Myocyte (in vitro differentiated cells): Measurements from ENCODE around the gene IL13. TPM values are rescaled to one million over a fixed set of nuclear protein-coding genes. Genes with fewer than 3 reads are reported as not detected.
"Not testable (repeated sequence)": the region's sequence is repeated elsewhere in the genome, so short reads cannot be mapped to it uniquely, and the experiment has no call there.

Source experiments
- DNase-seq: peaks from one replicate; pipeline ENCODE4 v3.0.0-alpha.2; 2012; ENCODE audit warnings: low read depth
- polyA plus RNA-seq: library from polyadenylated mRNA; unstranded; fragments of >200 nt; gene quantifications from one replicate; pipeline ENCODE4 v1.2.1, GENCODE V29; 2012; ENCODE audit warnings: missing spikeins
- total RNA-seq: library from RNA; depleted of rRNA; stranded (reverse); fragments of >200 nt; gene quantifications from 2 replicates; pipeline ENCODE4 v1.2.3, GENCODE V29; 2014

The IL13 gene
- total RNA-seq, result not detected in 2 replicates
- polyA plus RNA-seq, result not detected

DNA sequence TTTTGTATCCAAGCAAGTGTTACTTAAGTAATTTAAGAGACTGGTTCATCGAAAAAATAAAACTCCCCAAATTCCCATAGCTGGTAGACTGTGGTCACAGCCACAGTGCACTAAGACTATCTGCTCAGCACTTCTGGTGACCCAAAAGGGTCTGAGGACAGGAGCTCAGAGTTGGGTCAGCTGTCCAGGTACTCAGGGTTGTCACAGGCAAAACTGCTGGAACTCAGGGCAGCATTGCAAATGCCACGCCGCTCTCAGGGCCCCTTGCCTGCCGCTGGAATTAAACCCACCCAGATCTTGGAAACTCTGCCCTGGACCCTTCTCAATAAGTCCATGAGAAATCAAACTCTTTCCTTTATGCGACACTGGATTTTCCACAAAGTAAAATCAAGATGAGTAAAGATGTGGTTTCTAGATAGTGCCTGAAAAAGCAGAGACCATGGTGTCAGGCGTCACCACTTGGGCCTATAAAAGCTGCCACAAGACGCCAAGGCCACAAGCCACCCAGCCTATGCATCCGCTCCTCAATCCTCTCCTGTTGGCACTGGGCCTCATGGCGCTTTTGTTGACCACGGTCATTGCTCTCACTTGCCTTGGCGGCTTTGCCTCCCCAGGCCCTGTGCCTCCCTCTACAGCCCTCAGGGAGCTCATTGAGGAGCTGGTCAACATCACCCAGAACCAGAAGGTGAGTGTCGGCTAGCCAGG lies at the start of gene IL13:
IL13 (plus strand) TSS at position 498 of the 705 bp plus-strand sequence; CDS start at position 512, 14 bp downstream.
- no peak for DNase-seq

DNA sequence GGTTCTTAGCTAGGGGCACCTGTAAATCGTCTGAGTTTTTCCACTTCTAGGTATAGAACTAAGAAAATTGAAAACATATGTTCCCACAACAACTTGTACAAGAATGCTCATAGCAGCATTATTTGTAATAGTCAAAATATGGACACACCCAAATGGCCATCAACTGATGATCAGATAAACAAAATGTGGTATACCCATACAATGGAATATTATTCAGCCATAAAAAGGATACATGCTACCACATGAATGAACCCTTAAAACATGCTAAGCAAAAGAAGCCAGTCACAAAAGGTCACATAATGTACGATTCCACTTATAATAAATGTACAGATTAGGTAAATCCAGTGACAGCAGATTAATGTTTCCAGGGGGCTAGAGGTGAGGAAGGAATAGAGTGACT lies 46.0 kb upstream of the IL13 start:
- DNase-seq, result no peak

DNA sequence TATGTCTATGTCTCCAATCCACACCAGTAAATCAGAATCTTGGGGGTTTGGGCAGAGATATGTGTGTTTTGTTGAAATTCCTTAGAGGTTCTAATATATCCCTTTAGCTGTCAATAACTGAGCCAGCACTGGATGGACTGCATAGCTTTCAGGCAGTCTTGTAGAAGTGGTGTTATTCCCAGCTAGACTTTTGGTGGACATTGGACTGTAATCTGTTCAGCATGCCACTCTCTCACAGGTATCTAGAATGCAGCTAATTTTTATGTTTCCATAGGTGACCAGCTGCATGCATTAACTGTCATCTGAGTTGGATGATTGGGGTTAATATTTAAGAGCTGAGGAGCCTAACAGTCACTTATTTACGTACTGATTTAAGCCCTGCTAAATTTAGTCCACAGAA lies 45.1 kb upstream of the IL13 start:
- DNase-seq, result no peak

DNA sequence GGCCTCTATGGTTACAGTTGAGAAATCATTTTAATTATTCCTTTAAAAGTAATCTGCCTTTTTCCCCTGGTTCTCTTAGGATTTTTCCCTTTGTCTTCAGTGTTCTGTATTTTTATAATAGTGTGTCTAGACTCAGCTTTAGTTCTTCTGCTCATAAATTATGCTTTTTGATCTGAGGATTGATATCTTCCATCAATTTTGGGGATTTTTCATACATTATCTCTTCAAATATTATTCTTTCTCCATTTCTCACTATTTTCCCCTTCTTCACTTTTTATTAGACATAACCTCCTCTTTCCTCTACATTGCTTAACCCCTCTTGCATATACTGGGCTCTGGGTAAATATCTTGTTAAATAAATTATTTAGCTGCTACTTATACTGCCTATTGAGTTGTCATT lies 36.3 kb upstream of the IL13 start:
- DNase-seq, result no peak

DNA sequence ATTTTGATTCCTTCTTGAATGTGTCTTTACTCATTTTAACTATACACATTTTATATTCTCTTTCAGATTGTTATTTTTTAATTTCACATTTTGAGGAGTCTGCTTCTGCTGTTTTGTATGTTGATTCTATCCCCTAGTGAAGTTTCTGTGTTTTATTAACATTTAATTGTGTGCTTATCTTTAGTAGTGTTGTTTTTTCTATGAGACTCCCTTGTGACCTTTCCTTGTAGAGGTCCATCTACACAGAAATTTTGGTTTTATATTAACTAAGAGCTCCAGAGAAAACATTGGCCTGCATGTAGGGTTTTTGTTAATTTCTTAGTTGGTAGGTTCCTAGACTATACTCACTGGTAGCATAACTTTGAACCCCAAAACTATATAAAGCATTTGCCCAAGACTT lies 35.4 kb upstream of the IL13 start:
- no peak for DNase-seq

DNA sequence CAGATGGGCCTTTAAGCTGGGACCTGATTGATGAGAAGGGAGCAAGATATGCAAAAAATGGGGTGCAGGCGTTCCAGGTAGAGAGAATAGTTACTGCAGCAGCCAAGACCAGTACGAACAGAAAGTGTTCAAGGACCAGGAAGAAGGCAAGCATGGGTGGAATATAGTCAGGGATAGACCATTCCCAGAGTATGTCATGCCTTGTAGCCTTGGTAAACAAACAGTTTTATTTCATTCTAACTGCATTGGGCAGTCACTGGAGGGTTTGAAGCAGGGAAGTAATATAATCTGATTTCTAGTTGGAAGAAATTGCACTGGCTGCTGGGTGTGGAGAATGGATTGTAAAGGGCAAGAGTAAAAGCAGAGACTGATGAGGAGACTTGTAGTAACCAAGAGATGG lies 30.5 kb upstream of the IL13 start:
- DNase-seq, result no peak

DNA sequence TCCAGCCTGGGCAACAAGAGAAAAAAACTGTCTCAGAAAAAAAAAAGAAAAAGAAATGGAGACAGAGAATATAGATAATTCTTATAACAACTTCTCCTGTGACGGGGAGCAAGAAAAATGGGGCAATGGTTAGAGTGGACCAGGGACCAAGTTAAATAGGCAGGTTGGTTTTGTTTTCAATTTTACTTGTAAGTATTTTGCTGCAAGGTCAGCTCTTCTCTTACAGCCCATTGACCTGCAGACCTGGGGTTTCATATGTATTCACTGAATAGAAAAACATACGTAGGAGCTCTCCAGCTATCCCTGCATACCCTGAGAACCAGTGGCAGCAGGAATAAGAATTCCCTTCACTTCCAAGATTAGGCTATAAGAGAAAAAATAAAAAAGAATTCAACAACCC lies 29.2 kb upstream of the IL13 start:
- no peak for DNase-seq

DNA sequence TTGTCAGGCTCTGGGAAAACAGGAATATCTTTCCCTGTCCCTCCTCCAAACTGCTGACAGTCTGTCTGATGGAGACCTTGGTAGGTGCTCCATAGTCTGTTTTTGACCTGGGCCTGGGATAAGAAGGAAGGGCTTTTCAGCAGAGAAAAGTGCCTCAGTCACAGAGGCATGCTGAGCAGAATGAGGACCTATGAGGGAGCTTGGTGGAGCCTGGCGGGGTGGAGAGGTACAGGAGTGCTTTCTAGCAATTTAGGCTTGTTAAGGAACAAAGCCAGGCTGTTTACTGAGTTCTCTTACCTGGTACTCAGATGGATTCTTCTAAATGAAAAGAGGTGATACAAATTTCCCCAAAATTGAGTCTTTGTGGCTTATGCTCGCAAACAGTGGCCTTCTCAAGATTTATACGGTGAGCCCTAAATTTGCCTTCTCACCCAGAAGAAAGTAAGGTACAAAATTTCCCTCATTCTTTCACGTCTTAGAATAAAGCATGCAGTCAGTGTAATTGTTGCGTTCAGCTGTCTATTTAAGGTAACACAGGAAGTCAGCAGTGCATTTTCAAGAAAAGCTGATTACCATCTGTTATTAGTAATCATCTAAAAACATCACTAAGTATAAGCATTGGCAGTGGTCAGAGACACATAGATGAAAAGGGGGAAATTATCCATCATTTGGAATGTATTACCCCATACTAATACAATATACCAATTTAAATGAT lies 28.6 kb upstream of the IL13 start:
- DNase-seq, result no peak

DNA sequence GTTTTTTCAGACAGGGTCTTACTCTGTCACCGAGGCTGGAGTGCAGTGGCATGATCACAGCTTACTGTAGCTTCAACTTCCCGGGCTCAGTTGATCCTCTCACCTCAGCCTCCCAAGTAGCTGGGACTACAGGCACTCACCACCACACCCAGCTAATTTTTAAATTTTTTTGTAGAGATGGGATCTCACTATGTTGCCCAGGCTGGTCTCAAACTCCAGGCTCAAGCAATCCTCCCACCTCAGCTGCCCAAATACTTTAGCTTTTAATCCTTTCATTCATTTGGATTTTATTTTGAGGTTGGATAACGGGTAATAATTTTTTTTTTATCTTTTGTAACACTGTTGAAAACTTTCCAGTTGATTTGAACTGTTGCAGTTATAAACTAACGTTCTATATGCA lies 24.4 kb upstream of the IL13 start:
- DNase-seq, result not testable (repeated sequence)

DNA sequence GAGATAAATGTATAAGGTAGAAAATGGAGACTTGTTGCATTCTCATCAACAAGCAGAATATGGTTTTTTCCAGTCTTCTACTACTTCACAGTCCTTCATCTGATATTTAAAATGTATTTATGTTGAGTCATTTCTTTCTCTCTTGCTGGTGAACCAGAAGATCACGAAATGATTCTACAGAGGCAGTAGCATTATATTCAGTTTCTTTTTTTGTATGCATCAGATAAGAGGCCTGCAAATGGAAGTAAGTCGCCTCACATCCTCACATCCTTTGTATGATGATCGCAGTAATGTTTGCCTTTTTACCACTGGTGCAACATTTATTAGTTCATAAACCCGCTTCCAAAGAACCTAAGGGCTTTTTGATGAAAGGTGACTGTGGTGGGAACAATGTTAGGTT lies 22.1 kb upstream of the IL13 start:
- no peak for DNase-seq

DNA sequence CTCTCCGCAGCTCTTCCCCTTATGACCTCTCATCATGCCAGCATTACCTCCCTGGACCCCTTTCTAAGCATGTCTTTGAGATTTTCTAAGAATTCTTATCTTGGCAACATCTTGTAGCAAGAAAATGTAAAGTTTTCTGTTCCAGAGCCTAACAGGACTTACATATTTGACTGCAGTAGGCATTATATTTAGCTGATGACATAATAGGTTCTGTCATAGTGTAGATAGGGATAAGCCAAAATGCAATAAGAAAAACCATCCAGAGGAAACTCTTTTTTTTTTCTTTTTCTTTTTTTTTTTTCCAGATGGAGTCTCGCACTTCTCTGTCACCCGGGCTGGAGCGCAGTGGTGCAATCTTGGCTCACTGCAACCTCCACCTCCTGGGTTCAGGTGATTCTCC lies 20.7 kb upstream of the IL13 start:
- DNase-seq, result no peak

DNA sequence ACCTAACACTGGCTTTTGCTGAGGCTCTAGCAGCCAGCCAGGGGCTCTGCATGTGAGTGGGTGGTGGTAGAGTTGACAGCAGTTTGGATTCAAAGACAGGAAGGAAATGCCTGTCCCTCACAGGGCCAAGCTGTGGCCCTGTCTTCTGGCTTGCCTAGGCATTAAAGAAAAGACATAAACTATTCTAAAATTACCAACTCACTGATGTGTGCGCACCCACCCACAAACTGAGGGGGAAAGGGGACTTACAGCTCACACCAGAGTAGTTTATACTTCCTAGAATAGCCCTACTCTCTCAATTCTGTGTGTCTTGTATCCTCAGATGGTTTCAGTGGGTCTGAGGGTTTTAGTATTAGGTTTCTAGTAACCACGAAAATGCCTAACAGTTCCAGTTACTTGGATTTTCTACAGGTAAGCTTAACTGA lies 18.3 kb upstream of the IL13 start:
- no peak for DNase-seq

DNA sequence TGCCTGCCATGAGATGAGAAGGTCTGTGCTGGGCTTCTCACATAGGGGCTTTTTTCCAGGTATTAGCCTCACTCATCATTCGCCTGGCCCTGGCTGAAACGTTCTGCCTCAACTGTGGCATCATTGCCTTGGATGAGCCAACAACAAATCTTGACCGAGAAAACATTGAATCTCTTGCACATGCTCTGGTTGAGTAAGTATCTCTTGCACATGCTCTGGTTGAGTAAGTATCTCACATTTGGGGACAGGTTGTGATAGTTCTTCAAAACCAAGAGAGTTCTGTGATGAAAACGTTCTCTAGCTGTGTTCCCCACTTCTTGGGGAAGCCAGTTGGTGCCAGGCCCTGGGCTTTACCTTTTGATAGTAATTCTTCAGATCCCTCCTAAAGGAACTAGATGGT lies 17.4 kb upstream of the IL13 start:
- DNase-seq, result no peak

DNA sequence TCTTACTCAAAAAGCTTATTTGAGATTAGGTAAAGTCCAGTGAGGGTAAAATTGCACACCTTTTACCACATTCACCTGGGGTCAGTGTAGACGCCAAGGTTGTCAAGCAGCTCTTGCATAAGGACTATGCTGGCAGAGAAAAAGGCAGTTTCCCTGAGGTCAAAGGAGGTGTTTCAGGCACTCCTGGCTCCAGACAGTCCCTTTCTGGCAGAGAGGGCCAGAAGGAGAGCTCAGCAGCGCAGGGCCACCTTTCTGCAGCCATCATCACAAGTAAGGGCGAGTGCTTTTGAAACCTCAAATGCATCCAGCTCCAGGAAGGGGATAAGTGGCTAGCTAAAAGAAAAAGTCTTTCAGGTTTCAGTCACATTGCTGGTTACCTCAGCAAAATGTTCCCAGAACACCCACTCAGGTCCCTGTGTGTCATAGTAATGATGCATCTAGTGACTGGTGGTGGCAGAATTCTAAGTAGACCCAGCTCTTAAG lies 16.7 kb upstream of the IL13 start:
- DNase-seq, result no peak

DNA sequence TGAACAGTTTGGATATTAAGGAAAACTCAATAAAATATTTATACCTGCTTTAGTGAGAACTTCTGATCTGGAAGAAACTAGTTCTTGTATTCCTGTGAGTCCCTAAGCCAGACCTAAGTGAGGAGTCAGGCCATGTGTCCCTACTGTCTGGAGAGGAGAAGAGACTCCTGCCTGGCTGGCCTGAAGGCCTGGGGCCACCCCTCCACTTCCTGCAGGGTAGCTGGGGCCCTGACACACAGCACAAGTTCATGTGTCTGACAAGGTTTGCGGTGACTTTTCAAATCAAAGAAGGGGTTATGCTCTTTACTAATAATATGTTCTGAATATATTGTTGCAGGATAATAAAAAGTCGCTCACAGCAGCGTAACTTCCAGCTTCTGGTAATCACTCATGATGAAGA lies 16.1 kb upstream of the IL13 start:
- DNase-seq, result no peak

DNA sequence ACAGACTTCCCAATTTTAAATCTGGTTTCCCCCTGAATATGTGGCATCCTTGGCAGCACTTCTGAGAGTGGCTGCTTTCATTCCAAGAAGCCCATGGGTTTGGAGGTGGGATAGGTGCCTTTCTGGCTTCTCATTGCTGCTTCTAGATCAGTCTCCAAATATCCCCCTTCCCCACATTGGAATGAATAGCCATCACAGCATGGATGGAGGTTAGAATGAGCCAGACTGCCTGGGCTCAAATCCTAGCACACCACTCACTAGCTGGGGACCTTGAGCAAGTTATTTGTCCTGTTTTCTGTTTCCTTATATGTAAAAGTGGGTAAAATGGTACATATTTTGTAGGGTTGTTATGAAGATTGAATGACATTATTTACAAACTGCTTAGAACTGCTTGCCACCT lies 13.8 kb upstream of the IL13 start:
- no peak for DNase-seq

DNA sequence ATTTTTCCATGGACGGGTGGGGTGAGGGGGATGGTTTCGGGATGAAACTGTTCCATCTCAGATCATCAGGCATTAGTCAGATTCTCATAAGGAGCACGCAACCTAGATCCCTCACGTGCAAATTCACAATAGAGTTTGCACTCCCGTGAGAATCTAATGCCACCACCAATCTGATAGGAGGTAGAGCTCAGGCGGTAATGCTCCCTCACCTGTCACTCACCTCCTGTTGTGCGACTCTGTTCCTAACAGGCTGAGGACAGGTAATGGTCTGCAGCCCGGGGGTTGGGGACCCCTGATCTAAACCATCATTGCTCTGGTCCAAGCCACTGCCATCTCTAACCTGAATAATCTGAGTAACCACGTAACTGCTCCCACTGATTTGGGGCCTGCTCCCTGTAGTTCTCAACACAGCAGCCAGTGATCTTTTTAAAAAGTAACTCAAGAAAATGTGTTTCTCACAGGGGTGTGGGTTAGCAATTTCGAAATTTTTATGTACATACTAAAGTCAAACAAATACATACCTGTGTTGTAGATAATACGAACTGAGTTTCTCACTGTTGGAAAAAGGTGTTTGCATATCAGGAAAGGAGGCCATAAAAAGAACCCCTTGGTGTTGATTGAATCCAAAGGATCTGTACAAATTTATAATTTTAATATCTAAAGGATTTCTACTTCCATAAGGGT lies 11.2 kb upstream of the IL13 start:
- DNase-seq, result no peak

DNA sequence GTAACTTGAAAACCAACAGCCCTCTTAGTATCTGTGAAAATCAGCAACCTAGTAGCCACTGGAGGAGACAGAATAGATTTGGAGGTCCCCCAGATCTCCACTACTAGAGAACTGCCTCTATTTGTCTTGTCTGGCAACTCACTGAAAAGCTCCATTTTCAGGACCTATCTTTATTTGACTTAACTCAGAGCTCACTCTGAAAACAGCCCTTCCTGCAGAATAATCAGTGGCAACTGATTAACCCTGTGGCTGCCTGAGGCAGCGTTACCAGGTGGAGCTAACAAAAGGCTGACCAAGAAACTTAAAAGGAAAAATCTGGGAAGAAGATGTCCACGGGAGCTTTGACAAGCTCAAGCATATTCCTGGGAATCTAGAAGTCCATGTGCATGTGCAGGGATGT lies 10.5 kb upstream of the IL13 start:
- DNase-seq, result no peak

DNA sequence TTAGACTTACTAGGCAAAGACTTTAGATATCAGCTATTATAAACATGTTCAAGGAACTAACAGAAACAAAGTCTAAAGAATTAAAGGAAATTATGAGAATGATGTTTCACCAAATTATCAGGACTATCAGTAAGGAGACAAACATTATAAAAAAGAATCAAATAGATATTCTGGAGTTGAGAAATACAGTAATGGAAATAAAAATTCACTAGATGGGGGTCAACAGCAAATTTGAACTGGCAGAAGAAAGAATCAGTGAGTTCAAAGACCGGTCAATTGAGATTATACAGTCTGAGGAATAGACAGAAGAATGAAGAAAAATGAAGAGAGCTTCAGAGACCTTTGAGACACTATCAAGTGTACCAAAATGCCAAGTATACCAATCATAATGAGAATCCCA lies 9.6 kb upstream of the IL13 start:
- DNase-seq, result no peak

DNA sequence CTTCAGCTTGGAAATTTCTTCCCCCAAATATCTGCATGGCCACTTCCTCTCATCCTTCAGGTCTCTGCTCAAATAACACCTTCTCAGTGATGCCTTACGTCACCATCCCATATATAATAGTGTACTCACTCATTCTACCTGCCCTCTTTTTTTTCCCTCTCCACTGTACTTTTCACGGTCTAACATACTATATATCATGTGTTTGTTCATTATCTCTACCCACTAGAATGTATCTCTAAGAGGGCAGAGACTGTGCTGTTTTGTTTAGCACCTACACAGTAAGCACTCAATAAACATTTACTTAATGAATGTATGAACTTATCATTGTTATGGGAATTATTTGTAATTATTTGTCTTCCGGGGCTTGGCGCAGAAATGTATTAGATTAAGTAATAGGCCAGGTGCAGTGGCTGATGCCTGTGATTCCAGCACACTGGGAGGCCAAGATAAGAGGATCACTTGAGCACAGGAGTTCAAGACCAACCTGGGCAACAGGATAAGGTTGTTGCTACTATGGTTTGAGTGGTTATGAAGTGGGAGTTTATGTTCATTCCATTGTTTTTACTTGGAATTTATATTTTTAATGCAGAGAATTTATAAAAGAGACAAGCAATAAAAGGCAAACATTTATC lies 6.0 kb upstream of the IL13 start:
- no peak for DNase-seq

DNA sequence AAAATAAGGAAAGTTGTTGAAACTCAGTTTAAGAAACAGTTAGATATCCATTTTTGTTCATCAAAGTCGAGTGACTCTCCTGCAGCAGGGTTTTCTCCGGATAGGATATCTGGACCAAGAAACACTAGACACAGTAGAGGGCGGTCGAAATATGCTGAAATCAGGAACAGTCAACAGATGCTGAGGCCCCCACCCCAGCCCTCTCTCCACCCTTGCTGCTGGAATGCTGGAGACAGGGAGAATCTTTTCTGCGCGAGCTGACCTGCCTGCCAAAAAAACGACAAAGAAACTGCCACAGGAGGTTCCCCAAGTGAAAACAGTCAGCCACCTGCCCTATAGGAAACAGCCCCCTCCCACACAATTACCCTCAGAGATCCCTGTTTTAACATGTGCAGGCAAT lies 4.3 kb upstream of the IL13 start:
- DNase-seq, result no peak
